Skeletal muscle tissue (tissue), 4 donors: ENCODE measurements around the gene PDGFA. TPM values are rescaled to one million over a fixed set of nuclear protein-coding genes. Genes with fewer than 3 reads are reported as not detected.
A peak's percentile ranks its signal among the peaks of the same experiment; 100 is the strongest.

Experiments used
- H3K27ac ChIP-seq: one replicate; pipeline ENCODE4 v1.7.0; 2013; ENCODE audit warnings: mild to moderate bottlenecking, low read depth, low read length, inconsistent platforms
- H3K27me3 ChIP-seq, 3 donors: one replicate each; pipeline ENCODE4 v1.7.0; 2013; ENCODE audit warnings: low read length in 3 of 3; ENCODE audit not compliant: control insufficient read depth in 3 of 3, insufficient read depth in 3 of 3
- H3K36me3 ChIP-seq, 3 donors: one replicate each; pipeline ENCODE4 v1.7.0; 2013; ENCODE audit warnings: low read length in 3 of 3; ENCODE audit not compliant: control insufficient read depth in 3 of 3, insufficient read depth in 3 of 3
- H3K4me1 ChIP-seq, 3 donors: one replicate each; pipeline ENCODE4 v1.7.0; 2013; ENCODE audit warnings: low read length in 3 of 3, mild to moderate bottlenecking in 3 of 3; ENCODE audit not compliant: control insufficient read depth in 3 of 3, insufficient read depth in 3 of 3
- H3K4me3 ChIP-seq, 3 donors: one replicate each; pipeline ENCODE4 v1.7.0; 2013; ENCODE audit warnings: low read length in 3 of 3
- H3K9ac ChIP-seq, 3 donors: one replicate each; pipeline ENCODE4 v1.7.0; 2013; ENCODE audit warnings: low read length in 3 of 3, mild to moderate bottlenecking in 3 of 3, moderate library complexity in 2 of 3, low read depth in 1 of 3
- H3K9me3 ChIP-seq, 3 donors: one replicate each; pipeline ENCODE4 v1.7.0; 2013; ENCODE audit warnings: low read length in 3 of 3; ENCODE audit not compliant: control insufficient read depth in 3 of 3
- total RNA-seq: library from RNA; depleted of rRNA; stranded (reverse); fragments of >200 nt; gene quantifications from one replicate; pipeline ENCODE4 v1.2.3, GENCODE V29; 2014
- donor health status: Osteomylitis.

PDGFA gene
- total RNA-seq, 1 donor from 2014 or later: 44.4 TPM

DNA sequence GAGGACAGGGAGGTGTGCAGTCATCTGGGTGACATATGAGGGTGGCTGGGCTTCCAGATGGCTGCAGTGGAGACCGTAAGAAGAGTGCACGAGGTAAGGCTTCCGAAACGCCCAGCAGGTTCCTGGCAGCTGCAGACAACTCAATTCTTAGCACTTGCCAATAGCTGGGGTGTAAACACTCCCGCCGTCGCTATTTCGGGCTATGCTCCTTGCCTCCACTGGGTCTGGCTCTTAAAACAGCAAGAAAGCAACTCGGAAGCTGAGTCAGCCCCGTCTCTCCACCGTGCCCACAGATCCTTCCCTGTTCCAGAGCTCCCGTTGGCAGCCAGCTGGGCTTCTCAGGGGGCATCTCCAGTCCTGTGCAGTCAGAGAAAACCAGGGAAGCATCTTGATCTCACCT is 6.1 kb upstream of the PDGFA start:
- Histone ChIP-seq H3K9me3 (no peaks in the 10 kb centered on the region), H3K27ac (no peak overlapping the region), H3K27me3 (peaks cover 0 to 6% (median 4%) of the 10 kb centered on the region in 3 donors), H3K4me1 (peaks cover 6 to 21% (median 13%) of the 10 kb centered on the region in 3 donors), H3K4me3 (no peak overlapping the region), H3K9ac (no peak overlapping the region), H3K36me3 (no peaks in the 10 kb centered on the region)

DNA sequence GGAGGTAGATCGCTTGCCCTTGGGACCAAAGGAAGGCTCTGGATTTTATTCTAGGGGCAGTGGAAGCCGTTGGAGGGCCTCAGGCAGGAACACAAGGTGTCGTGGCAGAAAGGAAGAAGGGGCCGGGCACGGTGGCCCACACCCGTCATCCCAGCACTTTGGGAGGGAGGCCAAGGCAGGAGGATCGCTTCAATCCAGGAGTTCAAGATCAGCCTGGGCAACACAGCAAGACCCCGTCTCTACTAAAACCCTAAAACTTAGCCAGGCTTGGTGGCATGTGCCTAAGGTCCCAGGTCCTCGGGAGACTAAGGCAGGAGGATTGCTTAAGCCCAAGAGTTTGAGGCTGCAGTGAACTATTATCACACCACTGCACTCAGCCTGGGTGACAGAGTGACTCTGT is 5.2 kb upstream of the PDGFA start:
- Histone ChIP-seq H3K36me3 (no peaks in the 10 kb centered on the region), H3K4me1 (peaks cover 6 to 24% (median 16%) of the 10 kb centered on the region in 3 donors), H3K4me3 (no peak overlapping the region), H3K9me3 (no peaks in the 10 kb centered on the region), H3K27ac (no peak overlapping the region), H3K9ac (no peak overlapping the region), H3K27me3 (peaks cover 0 to 5% (median 0%) of the 10 kb centered on the region in 3 donors)

- Histone ChIP-seq H3K4me3 (no peak overlapping the region), H3K9ac (no peak overlapping the region), H3K4me1 (peaks cover 6 to 24% (median 16%) of the 10 kb centered on the region in 3 donors), H3K27ac (no peak overlapping the region), H3K36me3 (no peaks in the 10 kb centered on the region), H3K9me3 (no peaks in the 10 kb centered on the region), H3K27me3 (peaks cover 0 to 5% (median 0%) of the 10 kb centered on the region in 3 donors)
These were observed 4.0 kb upstream of the PDGFA start for GRCh38 chr7:523347-524336.

DNA sequence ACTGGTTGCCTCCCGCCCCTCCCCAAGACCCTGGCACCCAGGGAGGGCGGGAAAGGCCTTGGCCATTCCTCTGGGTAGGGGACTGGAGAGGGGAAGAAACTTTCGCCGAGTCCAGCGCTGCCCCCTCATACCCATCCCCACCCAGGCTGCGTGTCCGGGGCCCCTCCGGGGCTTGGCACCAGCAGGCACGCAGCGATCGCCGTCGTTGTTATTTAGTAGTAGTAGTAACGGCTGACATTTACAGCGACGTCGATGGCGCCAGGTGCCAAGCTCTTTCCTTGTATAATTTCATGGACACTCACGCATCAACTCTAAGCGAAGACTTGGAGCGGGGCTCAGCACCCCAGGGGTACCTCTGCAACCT is 3.3 kb upstream of the PDGFA start:
- Histone ChIP-seq H3K9ac (peak overlapping the region in 1 of 3 donors; percentile 59), H3K27me3 (peaks cover 0 to 5% (median 0%) of the 10 kb centered on the region in 3 donors), H3K9me3 (no peaks in the 10 kb centered on the region), H3K4me3 (no peak overlapping the region), H3K36me3 (no peaks in the 10 kb centered on the region), H3K27ac (no peak overlapping the region), H3K4me1 (peaks cover 6 to 24% (median 16%) of the 10 kb centered on the region in 3 donors)

DNA sequence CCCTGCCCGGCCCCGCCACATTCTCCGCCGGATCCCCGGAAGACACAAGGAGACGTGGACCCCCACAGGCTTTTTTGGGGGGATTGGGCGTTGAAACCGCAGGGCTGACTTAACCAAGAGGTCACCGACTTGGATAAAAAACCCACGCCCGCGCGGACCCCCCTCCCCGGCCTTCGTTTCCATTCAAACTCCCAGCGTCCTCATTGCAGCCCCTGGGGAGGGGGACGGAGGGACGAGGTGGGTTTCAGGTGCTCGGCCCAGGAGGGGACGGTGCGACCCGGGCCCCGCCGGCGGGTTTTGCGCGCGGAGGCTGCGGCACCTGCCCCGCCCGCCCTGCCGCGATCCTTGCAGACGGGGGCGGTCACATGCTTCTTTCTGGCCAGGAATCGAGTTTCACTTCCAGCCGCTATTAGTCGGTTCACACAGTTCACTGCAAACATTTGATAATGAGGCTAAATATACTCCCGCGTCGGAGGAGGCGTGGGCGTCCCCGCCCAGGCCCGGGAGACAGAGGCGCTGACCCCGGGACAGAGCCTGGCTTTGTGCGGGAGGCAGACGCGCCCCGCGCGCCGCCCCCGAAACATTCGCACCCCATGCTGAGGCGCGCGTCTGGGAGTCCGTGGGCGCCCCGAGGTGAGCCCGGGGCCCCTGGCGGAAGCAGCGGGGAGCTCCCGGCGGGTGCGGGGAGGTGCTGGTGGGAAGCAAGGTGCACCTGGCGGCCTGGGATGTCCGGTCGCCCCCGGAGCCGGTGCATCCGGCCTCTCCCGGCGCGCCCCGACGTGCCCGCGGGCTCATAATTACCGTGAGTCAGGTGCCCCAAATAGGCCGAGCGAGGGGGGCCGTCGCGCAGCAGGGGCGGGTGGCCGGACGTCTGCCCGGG is 2.7 kb upstream of the PDGFA start:
- no peaks in the 10 kb centered on the region for H3K36me3 ChIP-seq
- H3K4me3 ChIP-seq: peak overlapping the region; percentile 19 to 66 (median 58)
- no peaks in the 10 kb centered on the region for H3K9me3 ChIP-seq
- H3K9ac ChIP-seq: peak overlapping the region in 2 of 3 donors; percentile 59 to 71
- H3K27me3 ChIP-seq: peaks cover 0 to 5% (median 0%) of the 10 kb centered on the region in 3 donors
- peak overlapping the region; percentile 36 for H3K27ac ChIP-seq
- peaks cover 6 to 24% (median 16%) of the 10 kb centered on the region in 3 donors for H3K4me1 ChIP-seq

GRCh38 chr7:521221-522070 is 1.8 kb upstream of the PDGFA start:
- H3K36me3 ChIP-seq: no peaks in the 10 kb centered on the region
- peaks cover 6 to 24% (median 18%) of the 10 kb centered on the region in 3 donors for H3K4me1 ChIP-seq
- peaks cover 0 to 3% (median 0%) of the 10 kb centered on the region in 3 donors for H3K27me3 ChIP-seq
- peak overlapping the region; percentile 19 to 66 (median 58) for H3K4me3 ChIP-seq
- H3K9ac ChIP-seq: peak overlapping the region in 2 of 3 donors; percentile 59 to 71
- no peaks in the 10 kb centered on the region for H3K9me3 ChIP-seq
- H3K27ac ChIP-seq: no peak overlapping the region

GRCh38 chr7:520503-521161 is 986 bp upstream of the PDGFA start:
- H3K9ac ChIP-seq: peak overlapping the region in 1 of 3 donors; percentile 64
- no peaks in the 10 kb centered on the region for H3K9me3 ChIP-seq
- H3K4me1 ChIP-seq: peaks cover 8 to 30% (median 24%) of the 10 kb centered on the region in 3 donors
- H3K27me3 ChIP-seq: peaks cover 0 to 2% (median 0%) of the 10 kb centered on the region in 3 donors
- peak overlapping the region; percentile 70 for H3K27ac ChIP-seq
- peak overlapping the region in 1 of 3 donors; percentile 29 for H3K4me3 ChIP-seq
- no peaks in the 10 kb centered on the region for H3K36me3 ChIP-seq

GRCh38 chr7:518630-519483 is 789 bp downstream of the PDGFA start:
- H3K36me3 ChIP-seq: no peaks in the 10 kb centered on the region
- peak overlapping the region; percentile 91 for H3K27ac ChIP-seq
- peak overlapping the region; percentile 79 to 80 (median 80) for H3K4me3 ChIP-seq
- peak overlapping the region; percentile 84 to 92 (median 87) for H3K9ac ChIP-seq
- peaks cover 0 to 2% (median 0%) of the 10 kb centered on the region in 3 donors for H3K27me3 ChIP-seq
- no peaks in the 10 kb centered on the region for H3K9me3 ChIP-seq
- peaks cover 26 to 47% (median 41%) of the 10 kb centered on the region in 3 donors for H3K4me1 ChIP-seq
